Smooth muscle cell of bladder (primary cell): ENCODE data around the gene GRB2. TPM values are rescaled to one million over a fixed set of nuclear protein-coding genes. Genes with fewer than 3 reads are reported as not detected.

Experiments used
- total RNA-seq: library from RNA; depleted of rRNA; stranded (reverse); fragments of >200 nt; gene quantifications from 2 replicates; pipeline ENCODE4 v1.2.3, GENCODE V29; 2014

GRB2 gene
- 56.9 and 63.7 TPM in 2 replicates for total RNA-seq

GRCh38 chr17:75405365-75406221, at the start of gene GRB2:
TSS of gene GRB2 (minus strand) at chr17:75405678. CDS start at chr17:75393628, 12,050 bp downstream.

GRCh38 chr17:75289115-75289831, 116.2 kb downstream of the GRB2 start, which contains the start of gene SLC25A19:
TSS of gene SLC25A19 (minus strand) at chr17:75289433. CDS start at chr17:75286764, 2,669 bp downstream.

GRCh38 chr17:75270966-75271232, 134.6 kb downstream of the GRB2 start, which contains the start of gene MIF4GD:
TSS of gene MIF4GD (minus strand) at chr17:75271231. CDS start at chr17:75270195, 1,036 bp downstream.

Other genes with a start within 250 kb of the GRB2 start
- 102 and 140 TPM in 2 replicates for gene SUMO2, start 222.7 kb downstream of the GRB2 start, total RNA-seq
- gene NUP85, start 200.0 kb downstream of the GRB2 start, total RNA-seq, result 18.9 and 23.6 TPM in 2 replicates
- 9.0 and 10.6 TPM in 2 replicates for gene GGA3, start 144.1 kb downstream of the GRB2 start, total RNA-seq
- 59.7 and 64.0 TPM in 2 replicates for gene MRPS7, start 143.8 kb downstream of the GRB2 start, total RNA-seq
- 3.8 and 5.3 TPM in 2 replicates for gene MIF4GD, start 134.4 kb downstream of the GRB2 start, total RNA-seq
- gene SLC25A19, start 116.2 kb downstream of the GRB2 start, total RNA-seq, result 4.4 and 4.7 TPM in 2 replicates
- gene TMEM94, start 51.0 kb upstream of the GRB2 start, total RNA-seq, result 20.1 and 20.5 TPM in 2 replicates
- 3.4 and 5.2 TPM in 2 replicates for gene CASKIN2, start 109.9 kb upstream of the GRB2 start, total RNA-seq
- gene TSEN54, start 110.8 kb upstream of the GRB2 start, total RNA-seq, result 6.3 and 10.4 TPM in 2 replicates
- gene LLGL2, start 120.0 kb upstream of the GRB2 start, total RNA-seq, result 0.14 and 0.37 TPM in 2 replicates
- 2.0 and 3.9 TPM in 2 replicates for gene MYO15B, start 182.1 kb upstream of the GRB2 start, total RNA-seq
- gene SMIM5, start 227.8 kb upstream of the GRB2 start, total RNA-seq, result not detected in 2 replicates